Activated T-cell treated with anti-CD3 and anti-CD28 coated beads for 48 hours (primary cell): ENCODE data around the gene SBK2.
"Not testable (repeated sequence)": the region's sequence is repeated elsewhere in the genome, so short reads cannot be mapped to it uniquely, and the experiment has no call there.

ENCODE experiments used
- DNase-seq: peaks from one replicate; pipeline ENCODE4 v3.0.0-alpha.2; 2020; ENCODE audit warnings: low read depth

Gene SBK2

GRCh38 chr19:55535173-55535964 lies 1.6 kb downstream of the SBK2 start:
- no peak for DNase-seq

- DNase-seq, result not testable (repeated sequence)
These were observed 2.7 kb downstream of the SBK2 start for GRCh38 chr19:55534280-55534679.

- no peak for DNase-seq
These were observed 5.9 kb downstream of the SBK2 start for GRCh38 chr19:55530996-55531395.

DNA sequence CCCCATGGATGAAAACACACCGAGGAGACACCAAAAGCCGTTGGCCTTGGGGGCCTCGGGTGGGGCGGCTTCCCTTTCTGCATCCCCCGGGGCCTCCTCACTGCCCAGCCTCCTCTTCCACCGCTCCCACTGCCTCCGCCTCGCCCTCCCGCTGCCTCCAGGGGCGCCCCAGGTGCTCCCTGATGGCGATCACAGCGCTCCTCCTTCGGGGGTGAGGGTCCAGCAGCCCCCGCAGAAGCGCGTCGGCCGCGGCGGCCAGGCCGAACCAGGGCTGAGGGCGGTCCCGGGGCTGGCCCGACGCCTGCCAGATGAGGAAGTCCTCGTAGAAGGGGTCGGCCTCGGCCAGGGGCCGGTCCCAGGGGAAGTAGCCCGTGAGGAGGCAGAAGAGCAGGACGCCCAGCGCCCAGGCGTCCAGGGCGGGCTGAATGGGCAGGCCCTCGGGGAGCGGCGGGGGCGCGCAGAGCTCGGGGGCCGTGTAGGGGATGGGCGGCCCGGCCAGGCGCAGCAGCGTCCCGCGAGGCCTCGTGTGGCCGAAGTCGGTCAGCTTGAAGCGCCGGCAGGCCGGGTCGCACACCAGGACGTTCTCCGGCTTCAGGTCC lies 7.2 kb downstream of the SBK2 start:
- DNase-seq, result no peak

DNA sequence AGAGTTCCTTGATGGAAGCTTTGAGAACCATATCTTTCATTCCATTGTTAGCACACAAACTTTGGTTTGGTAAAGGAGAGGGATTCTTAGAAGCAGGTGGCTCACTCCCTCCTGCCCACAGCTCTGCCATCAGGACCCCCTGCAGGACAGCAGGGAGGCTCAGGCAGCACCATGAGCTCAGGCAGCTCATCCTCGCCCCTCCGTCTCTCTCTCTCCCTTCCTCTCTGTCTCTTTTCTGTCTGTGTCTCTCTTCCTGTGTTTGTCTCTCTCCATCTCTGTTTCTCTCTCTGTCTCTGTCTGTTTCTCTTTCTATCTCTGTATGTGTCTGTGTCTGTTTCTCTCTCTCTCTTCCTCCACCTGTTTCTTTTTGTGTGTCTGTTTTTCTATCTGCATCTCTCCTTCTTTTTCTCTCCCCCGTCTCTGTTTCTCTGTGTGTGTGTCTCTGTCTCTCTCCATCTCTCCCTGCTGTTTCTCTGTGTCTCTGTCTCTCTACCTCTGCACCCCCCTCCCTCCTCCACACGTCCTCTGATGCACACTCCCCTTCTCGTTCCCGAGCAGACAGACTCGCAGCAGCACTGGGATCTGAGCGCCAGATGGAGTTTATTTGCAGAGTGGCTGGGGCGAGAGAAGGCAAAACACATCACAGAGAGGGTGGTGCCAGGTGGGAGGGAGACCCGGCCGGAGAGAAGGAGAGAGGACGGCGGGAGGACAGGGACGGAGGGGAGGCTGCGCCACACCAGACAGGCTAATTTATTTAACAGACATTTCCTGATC lies 8.7 kb downstream of the SBK2 start:
- DNase-seq, result no peak

- DNase-seq, result no peak
These were observed 9.5 kb downstream of the SBK2 start for GRCh38 chr19:55527197-55528029.

DNA sequence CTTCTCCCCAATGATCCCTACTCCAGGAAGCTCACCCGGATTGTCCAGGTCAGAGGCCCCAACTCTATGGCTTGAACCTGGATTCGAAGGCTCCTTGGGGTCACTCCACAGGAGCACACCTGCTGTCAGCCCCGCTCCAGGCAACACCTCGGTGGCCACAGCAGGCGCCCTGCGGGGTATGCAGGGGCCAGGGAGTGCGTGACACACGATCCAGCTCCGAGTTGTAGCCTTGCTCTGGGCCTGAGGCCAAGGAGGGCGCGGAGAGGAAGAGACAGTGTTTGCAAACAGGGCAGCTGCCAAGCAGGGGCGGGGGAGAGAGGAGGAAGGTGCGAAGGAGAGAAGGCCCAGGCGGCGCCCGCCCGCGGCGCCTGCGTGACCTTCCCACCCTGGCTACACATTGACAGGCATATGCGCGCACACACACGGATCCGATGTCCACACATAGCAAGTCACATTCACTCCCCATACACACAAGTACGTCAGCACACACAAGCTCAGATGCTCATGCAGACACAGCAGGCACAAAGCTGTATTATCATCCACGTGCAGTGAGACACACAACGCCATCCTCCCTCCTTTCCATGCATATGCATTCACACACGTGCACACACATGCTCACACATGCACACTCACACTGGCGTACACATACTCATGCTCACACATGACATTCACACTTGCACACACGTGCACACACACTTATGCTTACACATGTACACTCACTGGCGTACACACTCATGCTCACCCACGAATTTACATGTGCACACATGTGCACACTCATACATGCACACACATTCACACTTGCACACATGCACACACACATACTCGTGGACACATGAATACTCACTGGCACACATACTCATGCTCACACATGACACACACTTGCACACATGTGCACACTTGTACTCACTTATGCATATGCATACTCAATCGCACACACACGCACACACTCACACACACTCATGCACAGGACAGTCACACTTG lies 10.4 kb downstream of the SBK2 start:
- no peak for DNase-seq

DNA sequence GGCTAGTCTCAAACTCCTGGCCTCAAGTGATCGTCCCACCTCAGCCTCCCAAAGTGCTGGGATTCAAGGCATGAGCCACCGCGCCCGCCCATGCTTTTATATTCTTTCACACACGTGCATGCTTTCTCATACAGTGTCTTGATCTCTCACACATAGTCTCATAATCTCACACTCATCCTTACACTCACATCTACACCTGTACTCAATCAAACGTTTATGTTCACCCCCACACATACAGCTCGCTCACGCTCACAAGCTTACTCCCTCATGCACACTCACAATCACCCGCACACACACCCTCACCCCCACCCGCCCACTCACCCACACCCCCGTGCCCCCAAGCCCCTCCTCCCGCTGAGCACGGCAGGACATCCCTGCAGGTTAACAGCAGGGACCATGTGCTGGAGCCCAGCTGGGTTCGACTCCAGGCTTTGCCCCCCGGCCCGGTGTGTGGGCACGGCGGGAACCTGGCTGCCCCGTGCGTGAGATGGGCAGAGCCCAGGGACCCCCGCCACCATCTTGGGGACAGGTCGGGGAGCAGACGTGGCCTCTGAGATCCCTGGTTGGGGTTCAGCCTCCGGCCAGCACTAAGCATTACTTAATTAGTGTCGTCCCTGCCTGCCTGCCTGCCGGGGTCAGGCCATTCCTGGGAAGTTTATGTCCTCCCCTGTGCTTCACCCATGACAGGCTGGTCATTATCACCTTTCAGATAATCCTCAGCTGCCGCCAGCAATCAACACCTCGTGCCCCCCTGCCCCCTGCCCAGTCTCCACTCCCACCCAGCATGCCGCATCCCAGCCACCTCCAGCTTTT lies 11.4 kb downstream of the SBK2 start:
- DNase-seq, result no peak

GRCh38 chr19:55520691-55521292 lies 16.1 kb downstream of the SBK2 start:
- DNase-seq, result no peak

DNA sequence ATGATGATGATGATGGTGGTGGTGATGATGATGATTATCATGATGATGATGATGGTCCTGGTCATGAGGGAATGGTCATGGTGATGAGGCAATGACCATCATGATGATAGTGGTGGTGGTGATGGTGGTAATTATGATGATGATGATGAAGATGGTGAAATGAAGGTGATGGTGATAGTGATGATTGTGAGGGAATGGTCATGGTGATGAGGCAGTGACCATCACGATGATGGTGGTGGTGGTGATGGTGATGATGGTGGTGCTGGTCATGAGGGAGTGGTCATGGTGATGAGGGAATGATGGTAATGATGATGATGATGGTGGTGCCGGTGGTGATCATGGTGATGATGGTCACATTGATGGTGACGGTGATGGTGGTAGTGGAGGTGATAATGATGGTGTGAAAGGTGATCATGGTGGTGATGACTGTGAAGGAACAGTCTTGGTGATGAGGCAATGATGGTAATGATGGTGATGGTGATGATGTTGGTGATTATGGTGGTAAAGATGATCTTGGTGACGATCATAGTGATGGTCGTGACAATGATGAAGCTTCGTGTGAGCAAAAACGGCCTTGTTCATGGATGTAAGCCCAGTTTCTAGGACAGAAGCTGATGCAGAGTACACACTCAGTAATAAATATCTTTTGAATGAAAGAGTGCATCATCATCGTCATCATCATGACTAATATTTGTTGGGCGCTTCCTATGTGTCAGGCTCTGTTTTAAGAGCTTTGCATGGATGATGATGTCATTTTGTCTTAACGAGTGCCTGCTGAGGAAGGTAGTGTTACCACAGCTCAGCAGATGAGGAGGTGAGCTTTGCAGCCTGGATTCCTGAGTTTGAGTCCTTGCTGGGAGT lies 17.3 kb downstream of the SBK2 start:
- DNase-seq, result no peak

DNA sequence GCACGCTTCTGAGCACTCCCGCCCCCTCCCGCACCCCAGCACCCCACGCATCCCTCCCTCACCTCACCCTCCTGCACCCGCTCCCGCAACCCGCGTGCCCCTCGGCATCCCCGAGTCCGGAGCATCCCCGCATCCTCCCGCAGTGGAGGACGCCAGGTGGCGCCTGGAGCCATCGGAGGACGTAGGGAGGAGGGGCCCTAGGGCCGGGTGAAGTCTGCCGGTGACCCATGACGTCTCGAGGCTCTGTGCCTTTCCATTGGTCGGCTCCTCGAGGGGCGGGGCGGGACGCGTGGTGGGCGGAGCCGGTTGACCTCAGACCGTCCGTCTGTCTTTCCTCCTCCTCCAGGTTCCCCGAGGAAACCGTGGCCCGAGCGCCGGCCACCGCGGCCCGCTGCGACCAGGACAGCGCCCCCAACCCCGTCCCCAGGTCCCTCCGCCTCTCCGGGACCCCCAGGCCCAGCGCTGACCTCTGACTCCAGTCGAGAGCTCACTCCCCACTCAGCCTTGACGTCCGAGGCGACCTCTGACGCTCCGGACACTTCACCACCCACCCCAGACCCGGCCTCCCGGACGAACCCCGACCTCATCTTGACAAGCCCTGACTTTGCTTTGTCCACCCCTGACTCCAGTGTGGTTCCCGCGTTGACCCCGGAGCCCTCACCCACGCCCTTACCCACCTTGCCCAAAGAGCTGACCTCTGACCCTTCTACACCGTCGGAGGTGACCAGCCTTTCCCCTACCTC lies 19.9 kb downstream of the SBK2 start:
- peak; percentile 88 for DNase-seq

DNA sequence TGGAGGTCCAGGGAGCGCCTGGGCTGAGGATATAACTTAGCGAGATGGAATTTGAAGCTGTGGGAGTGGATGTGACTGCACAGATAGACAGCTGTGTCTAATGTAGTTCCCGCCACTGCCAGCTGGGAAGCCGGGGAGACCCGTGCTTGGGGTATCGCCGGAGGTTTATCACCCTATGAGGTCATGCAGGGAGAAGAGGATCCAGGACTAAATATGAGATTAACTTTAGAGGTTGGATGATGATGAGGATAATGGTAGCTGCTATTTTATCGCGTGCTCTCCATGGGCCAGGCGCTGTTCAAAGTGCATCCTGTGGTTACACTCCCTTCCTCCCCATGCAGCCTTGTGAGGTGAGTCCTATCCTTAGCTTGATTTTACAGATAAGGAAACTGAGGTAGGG lies 28.8 kb downstream of the SBK2 start:
- DNase-seq, result no peak

GRCh38 chr19:55504981-55505380 lies 32.0 kb downstream of the SBK2 start:
- no peak for DNase-seq

DNA sequence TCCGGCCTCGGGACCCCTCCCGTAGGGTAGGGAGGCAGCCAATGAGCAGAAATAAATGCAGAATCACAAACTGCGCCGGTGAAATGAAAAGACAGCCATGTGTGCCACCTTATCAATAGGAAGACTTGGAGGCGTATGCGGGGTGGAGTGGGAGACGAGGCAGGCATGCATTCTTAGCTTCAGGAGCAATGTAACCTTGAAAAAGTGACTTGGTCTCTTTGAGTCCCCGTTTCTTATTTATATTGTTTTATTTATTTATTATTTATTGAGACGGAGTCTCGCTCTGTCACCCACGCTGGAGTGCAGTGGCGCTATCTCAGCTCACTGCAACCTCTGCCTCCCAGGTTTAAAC lies 32.7 kb downstream of the SBK2 start:
- DNase-seq, result no peak

DNA sequence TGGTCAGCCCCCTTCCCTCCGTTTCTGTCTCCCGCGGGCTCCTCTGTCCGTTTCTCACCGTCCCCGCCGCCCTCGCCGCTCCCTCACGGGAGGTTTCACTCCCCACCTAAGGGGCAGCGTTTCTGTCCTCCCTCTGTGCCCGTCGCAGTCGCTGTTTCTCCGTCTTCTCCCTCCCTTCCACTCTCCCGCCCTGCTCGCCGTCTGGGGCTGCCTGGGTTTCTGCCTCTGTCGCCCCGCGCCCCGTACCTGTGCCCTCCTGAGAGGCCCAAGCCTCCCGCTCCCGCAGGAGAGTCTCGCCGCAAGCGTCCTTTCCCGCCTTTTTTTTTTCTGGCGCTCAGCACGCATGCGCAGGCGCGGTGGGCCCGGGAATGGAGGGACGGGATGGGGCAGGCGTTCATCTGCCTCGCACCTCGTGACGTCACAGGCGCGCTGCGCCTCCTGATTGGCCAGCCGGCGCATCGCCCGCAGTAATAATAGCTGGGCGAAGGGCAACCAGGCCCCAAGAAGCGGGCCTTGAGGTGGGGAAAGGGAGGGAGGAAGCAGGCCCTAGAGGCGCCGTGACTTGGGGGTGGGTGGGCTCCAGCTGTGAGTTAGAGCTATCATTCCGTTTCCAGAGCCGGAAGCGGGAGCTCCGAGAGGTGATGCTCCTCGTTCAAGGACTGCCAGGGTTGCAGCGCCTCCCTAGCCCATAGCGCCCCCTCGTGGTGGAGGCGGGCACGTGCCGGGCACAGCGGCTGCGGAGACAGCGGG lies 33.3 kb downstream of the SBK2 start:
- DNase-seq, result peak; percentile 90

GRCh38 chr19:55503157-55503501 lies 33.8 kb downstream of the SBK2 start:
- DNase-seq, result no peak

DNA sequence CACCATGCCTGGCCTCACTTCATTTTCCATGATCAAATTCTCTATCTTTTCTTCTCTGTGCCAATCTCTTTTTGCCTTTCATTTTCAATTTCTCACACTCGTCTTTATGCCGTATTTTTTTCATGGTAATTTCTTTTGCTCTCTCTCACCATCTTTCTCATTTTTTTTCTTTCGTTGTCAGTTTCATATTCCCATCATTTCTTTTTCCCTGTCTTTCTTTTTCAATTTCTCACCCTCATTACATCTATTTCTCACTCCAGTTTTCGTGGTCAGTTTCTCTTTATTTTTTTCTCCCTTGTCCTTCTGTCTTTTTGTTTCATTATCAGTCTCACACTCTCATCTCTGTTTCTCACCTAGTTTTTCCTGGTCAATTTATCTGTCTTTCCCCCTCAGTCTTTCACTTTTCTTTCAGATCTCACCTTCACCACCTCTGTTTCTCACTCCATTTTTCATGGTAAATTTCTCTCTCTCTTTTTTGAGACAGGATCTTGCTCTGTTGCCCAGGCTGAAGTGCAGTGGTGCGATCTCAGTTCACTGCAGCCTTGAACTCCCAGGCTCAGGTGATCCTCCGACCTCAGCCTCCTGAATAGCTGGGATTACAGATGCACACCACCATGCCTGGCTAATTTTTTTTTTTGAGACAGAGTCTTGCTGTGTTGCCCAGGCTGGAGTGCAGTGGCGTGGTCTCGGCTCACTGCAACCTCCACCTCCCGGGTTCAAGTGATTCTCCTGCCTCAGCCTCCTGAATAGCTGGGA lies 34.6 kb downstream of the SBK2 start:
- no peak for DNase-seq
